WTC11 (cell line): Measurements from ENCODE around the gene PDZK1IP1. TPM values are rescaled to one million over a fixed set of nuclear protein-coding genes. Genes with fewer than 3 reads are reported as not detected.

Source experiments
- ATAC-seq: fragments of 200-7000 bp; cut with Tn5 transposase; 2 replicates; pipeline ENCODE4 v1.10.0; 2021; ENCODE audit warnings: mild to moderate bottlenecking, moderate library complexity
- CTCF ChIA-PET: fragments of 300-600 bp; sonication (Branson Sonifier 250); formaldehyde crosslinking; loops from one replicate; lab custom pipeline; 2021; ENCODE audit warnings: antibody characterized with exemption; lab: Charles Lee
- POLR2A ChIA-PET: fragments of 350-600 bp; sonication (Branson Sonifier 250); formaldehyde crosslinking; loops from one replicate; lab custom pipeline; 2021; ENCODE audit warnings: antibody characterized with exemption; lab: Charles Lee
- DNase-seq: peaks from one replicate; pipeline ENCODE4 v3.0.0; 2021; ENCODE audit warnings: low spot score
- H3K27ac Mint-ChIP-seq: 2 replicates; pipeline ENCODE4 v1.8.0; 2021; ENCODE audit warnings: mixed read lengths
- H3K27me3 Mint-ChIP-seq: 2 replicates; pipeline ENCODE4 v1.8.0; 2021; ENCODE audit warnings: low read depth, mild to moderate bottlenecking, moderate library complexity, mixed read lengths
- H3K36me3 Mint-ChIP-seq: 2 replicates; pipeline ENCODE4 v1.8.0; 2021; ENCODE audit warnings: mixed read lengths
- H3K4me1 Mint-ChIP-seq: 2 replicates; pipeline ENCODE4 v1.8.0; 2022; ENCODE audit warnings: mixed read lengths
- H3K4me3 Mint-ChIP-seq: 2 replicates; pipeline ENCODE4 v1.8.0; 2021; ENCODE audit warnings: mild to moderate bottlenecking, moderate library complexity, mixed read lengths
- H3K9me3 Mint-ChIP-seq: 2 replicates; pipeline ENCODE4 v1.8.0; 2021; ENCODE audit warnings: mixed read lengths
- CBFB ChIP-seq: sonication (generic); formaldehyde crosslinking; IDR thresholded peaks from 2 replicates; pipeline ENCODE4 v1.8.1; 2022; ENCODE audit warnings: mild to moderate bottlenecking, low read depth, missing genetic modification reagents
- FOXJ3 ChIP-seq: sonication (generic); formaldehyde crosslinking; IDR thresholded peaks from 2 replicates; pipeline ENCODE4 v1.9.0; 2021; ENCODE audit warnings: missing genetic modification reagents, mild to moderate bottlenecking, borderline replicate concordance
- GTF2I ChIP-seq: fragments of 250-450 bp; sonication (Bioruptor Pico); conservative IDR thresholded peaks from 2 replicates; pipeline ENCODE4 v1.4.0; 2021; ENCODE audit warnings: mild to moderate bottlenecking
- HMGA2 ChIP-seq: fragments of 250-450 bp; sonication (Bioruptor Pico); IDR thresholded peaks from 2 replicates; pipeline ENCODE4 v1.4.0; 2021; ENCODE audit warnings: mild to moderate bottlenecking, moderate library complexity
- IRF2 ChIP-seq: sonication (generic); formaldehyde crosslinking; IDR thresholded peaks from 2 replicates; pipeline ENCODE4 v1.8.0; 2022; ENCODE audit warnings: low read depth, missing genetic modification reagents, borderline replicate concordance
- JAZF1 ChIP-seq: fragments of 250-450 bp; sonication (Bioruptor Pico); IDR thresholded peaks from 2 replicates; pipeline ENCODE4 v1.9.0; 2021; ENCODE audit warnings: moderate library complexity, mild to moderate bottlenecking, inconsistent platforms
- NFYB ChIP-seq: sonication (generic); formaldehyde crosslinking; conservative IDR thresholded peaks from 2 replicates; pipeline ENCODE4 v1.8.0; 2022; ENCODE audit warnings: low read depth, missing genetic modification reagents
- RELA ChIP-seq: sonication (generic); formaldehyde crosslinking; IDR thresholded peaks from 2 replicates; pipeline ENCODE4 v1.8.1; 2022; ENCODE audit warnings: missing genetic modification reagents, mild to moderate bottlenecking, borderline replicate concordance
- TP53 ChIP-seq: sonication (generic); formaldehyde crosslinking; IDR thresholded peaks from 2 replicates; pipeline ENCODE4 v1.8.1; 2023; ENCODE audit warnings: mild to moderate bottlenecking, missing genetic modification reagents
- ZNF138 ChIP-seq: sonication (generic); formaldehyde crosslinking; conservative IDR thresholded peaks from 2 replicates; pipeline ENCODE4 v1.8.1; 2022; ENCODE audit warnings: mild to moderate bottlenecking, moderate library complexity, missing genetic modification reagents
- ZNF263 ChIP-seq: sonication (generic); formaldehyde crosslinking; IDR thresholded peaks from 2 replicates; pipeline ENCODE4 v1.8.1; 2022; ENCODE audit warnings: low read depth, mild to moderate bottlenecking, moderate library complexity, missing genetic modification reagents
- ZNF317 ChIP-seq: sonication (generic); formaldehyde crosslinking; IDR thresholded peaks from 2 replicates; pipeline ENCODE4 v1.8.1; 2023; ENCODE audit warnings: low read depth, mild to moderate bottlenecking, moderate library complexity, missing genetic modification reagents, borderline replicate concordance
- ZNF423 ChIP-seq: fragments of 250-450 bp; sonication (Bioruptor Pico); IDR thresholded peaks from 2 replicates; pipeline ENCODE4 v2.1.2; 2022; ENCODE audit warnings: mild to moderate bottlenecking, moderate library complexity
- total RNA-seq: library from RNA; stranded (reverse); gene quantifications from 3 replicates; pipeline ENCODE4 v1.2.3, GENCODE V29; 2021
- TF ChIP-seq, protein P1 (sequence below): sonication (generic); formaldehyde crosslinking; IDR thresholded peaks from 2 replicates; pipeline ENCODE4 v1.8.0; 2022; ENCODE audit warnings: mild to moderate bottlenecking, missing genetic modification reagents
- TF ChIP-seq, protein P2 (sequence below): fragments of 250-450 bp; sonication (Bioruptor Pico); IDR thresholded peaks from 2 replicates; pipeline ENCODE4 v1.9.0; 2021; ENCODE audit warnings: mild to moderate bottlenecking, borderline replicate concordance
- TF ChIP-seq, protein P3 (sequence below): sonication (generic); formaldehyde crosslinking; IDR thresholded peaks from 2 replicates; pipeline ENCODE4 v1.8.1; 2023; ENCODE audit warnings: mild to moderate bottlenecking, missing genetic modification reagents, moderate library complexity
- TF ChIP-seq, protein P4 (sequence below): sonication (generic); formaldehyde crosslinking; conservative IDR thresholded peaks from 2 replicates; pipeline ENCODE4 v1.8.1; 2022; ENCODE audit warnings: mild to moderate bottlenecking, missing genetic modification reagents
- TF ChIP-seq, protein P5 (sequence below): sonication (generic); formaldehyde crosslinking; IDR thresholded peaks from 2 replicates; pipeline ENCODE4 v1.8.1; 2022; ENCODE audit warnings: mild to moderate bottlenecking, missing genetic modification reagents, moderate library complexity, borderline replicate concordance

The PDZK1IP1 gene
- total RNA-seq, 1 experiment from 2014 or later = not detected

DNA sequence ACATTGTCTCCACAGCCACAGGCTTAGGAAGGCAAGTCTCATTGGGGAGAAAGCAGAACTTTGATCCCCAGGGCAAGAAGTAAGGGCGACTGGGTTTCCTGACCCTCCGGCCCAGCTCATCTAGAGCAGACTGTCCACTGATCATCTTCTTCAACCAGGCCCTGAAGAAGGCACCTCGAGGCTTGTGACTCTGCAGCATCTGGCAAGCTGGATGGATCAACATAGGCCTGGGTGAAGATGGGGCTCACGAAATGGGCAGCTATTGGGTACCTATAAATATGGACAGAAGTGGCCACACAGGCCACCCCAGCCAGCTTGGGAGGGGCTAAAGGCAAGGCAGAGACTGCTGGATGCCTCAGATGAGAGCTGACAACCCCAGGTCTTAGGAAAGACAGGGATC, 29.2 kb upstream of the PDZK1IP1 start:
- no peak overlapping the region for H3K27ac Mint-ChIP-seq
- CTCF ChIA-PET = no interaction called here

DNA sequence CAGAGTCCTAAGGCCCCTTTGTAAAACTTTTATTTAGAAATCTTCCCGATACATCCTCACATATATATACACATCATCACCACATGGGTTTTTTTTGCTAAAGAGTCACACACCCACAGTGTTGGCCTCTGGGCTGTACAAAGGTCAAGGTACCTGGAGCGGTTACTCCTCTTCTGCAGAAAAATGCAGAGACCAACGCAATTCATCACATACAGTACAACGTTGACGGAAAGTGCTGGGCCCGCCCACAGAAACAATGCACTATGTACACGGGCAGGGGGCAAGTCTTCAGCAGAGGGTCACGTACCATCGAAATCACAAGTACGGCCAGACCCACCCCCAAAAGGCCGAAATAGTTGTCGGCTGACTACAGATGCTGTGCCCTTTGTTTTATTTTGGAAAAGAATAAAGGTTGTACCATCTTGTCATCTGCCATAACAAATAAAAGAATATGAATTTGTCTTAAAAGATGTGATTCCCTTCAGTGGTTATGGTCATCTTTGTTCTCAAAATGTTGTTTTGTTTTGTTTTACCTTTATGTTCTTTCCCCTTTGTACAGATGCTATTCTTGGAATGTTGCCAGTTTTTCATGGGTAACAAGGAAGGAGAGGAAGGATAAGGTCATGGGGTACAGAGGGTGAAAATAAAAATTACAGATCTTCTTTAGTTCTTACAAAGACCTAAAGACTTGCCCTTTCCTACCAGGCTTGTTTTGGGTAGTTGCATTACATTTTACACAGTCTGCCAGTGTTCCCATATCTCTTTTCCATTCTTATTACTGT, 26.6 kb upstream of the PDZK1IP1 start:
- Mint-ChIP-seq H3K27ac (no peak overlapping the region), H3K4me1 (peaks cover 5% of the 10 kb centered on the region), H3K9me3 (no peaks in the 10 kb centered on the region)
- no peak for ATAC-seq
- no peak for DNase-seq
- POLR2A ChIA-PET = no interaction called here
- CTCF ChIA-PET = interaction anchor here (0.6 kb wide), 1 partner anchor 22 kb away, joined by 4 read pairs; no protein-coding TSS in a partner anchor
- TF ChIP-seq, protein P1, sequence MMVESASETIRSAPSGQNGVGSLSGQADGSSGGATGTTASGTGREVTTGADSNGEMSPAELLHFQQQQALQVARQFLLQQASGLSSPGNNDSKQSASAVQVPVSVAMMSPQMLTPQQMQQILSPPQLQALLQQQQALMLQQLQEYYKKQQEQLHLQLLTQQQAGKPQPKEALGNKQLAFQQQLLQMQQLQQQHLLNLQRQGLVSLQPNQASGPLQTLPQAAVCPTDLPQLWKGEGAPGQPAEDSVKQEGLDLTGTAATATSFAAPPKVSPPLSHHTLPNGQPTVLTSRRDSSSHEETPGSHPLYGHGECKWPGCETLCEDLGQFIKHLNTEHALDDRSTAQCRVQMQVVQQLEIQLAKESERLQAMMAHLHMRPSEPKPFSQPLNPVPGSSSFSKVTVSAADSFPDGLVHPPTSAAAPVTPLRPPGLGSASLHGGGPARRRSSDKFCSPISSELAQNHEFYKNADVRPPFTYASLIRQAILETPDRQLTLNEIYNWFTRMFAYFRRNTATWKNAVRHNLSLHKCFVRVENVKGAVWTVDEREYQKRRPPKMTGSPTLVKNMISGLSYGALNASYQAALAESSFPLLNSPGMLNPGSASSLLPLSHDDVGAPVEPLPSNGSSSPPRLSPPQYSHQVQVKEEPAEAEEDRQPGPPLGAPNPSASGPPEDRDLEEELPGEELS (CRISPR knock-in tag) = no peak
- TF ChIP-seq, all 79 proteins: peak for 0
- H3K27me3 Mint-ChIP-seq = peaks cover 32% of the 10 kb centered on the region
- no peak overlapping the region for H3K4me3 Mint-ChIP-seq
- no peaks in the 10 kb centered on the region for H3K36me3 Mint-ChIP-seq

More for the DNA sequence above, 29.2 kb upstream of the PDZK1IP1 start:
- ATAC-seq (no peak), DNase-seq (no peak)
- TF ChIP-seq TP53 (no peak), ZNF317 (no peak), CBFB (CRISPR knock-in tag) (no peak), FOXJ3 (CRISPR knock-in tag) (no peak)
- TF ChIP-seq, protein P2, sequence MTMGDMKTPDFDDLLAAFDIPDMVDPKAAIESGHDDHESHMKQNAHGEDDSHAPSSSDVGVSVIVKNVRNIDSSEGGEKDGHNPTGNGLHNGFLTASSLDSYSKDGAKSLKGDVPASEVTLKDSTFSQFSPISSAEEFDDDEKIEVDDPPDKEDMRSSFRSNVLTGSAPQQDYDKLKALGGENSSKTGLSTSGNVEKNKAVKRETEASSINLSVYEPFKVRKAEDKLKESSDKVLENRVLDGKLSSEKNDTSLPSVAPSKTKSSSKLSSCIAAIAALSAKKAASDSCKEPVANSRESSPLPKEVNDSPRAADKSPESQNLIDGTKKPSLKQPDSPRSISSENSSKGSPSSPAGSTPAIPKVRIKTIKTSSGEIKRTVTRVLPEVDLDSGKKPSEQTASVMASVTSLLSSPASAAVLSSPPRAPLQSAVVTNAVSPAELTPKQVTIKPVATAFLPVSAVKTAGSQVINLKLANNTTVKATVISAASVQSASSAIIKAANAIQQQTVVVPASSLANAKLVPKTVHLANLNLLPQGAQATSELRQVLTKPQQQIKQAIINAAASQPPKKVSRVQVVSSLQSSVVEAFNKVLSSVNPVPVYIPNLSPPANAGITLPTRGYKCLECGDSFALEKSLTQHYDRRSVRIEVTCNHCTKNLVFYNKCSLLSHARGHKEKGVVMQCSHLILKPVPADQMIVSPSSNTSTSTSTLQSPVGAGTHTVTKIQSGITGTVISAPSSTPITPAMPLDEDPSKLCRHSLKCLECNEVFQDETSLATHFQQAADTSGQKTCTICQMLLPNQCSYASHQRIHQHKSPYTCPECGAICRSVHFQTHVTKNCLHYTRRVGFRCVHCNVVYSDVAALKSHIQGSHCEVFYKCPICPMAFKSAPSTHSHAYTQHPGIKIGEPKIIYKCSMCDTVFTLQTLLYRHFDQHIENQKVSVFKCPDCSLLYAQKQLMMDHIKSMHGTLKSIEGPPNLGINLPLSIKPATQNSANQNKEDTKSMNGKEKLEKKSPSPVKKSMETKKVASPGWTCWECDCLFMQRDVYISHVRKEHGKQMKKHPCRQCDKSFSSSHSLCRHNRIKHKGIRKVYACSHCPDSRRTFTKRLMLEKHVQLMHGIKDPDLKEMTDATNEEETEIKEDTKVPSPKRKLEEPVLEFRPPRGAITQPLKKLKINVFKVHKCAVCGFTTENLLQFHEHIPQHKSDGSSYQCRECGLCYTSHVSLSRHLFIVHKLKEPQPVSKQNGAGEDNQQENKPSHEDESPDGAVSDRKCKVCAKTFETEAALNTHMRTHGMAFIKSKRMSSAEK = no peak
- H3K4me3 Mint-ChIP-seq = no peak overlapping the region
- no peaks in the 10 kb centered on the region for H3K4me1 Mint-ChIP-seq
- H3K27me3 Mint-ChIP-seq = peaks cover 27% of the 10 kb centered on the region
- no peaks in the 10 kb centered on the region for H3K36me3 Mint-ChIP-seq
- H3K9me3 Mint-ChIP-seq = no peaks in the 10 kb centered on the region
- POLR2A ChIA-PET = no interaction called here

DNA sequence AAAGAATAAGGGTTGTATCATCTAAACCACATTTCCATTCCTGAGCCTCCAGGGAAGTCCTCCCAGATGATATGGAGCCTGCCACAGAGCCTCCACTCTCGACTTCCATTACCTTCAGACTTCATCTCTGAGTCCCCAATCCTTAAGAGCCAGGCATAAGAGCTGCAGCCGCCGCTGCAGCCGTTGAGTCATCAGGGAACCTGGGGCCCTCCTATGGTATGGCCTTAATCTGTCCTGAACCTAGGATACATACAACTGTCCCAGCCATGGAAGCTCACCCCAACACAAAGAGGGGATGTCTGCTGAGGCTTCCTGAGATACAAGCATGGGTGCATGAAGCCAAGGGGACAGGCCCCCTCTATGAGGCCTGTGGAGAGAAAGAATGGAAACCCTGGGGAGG, 25.9 kb upstream of the PDZK1IP1 start:
- no peaks in the 10 kb centered on the region for H3K9me3 Mint-ChIP-seq
- H3K27me3 Mint-ChIP-seq = peaks cover 40% of the 10 kb centered on the region
- no peak for TF ChIP-seq CBFB (CRISPR knock-in tag)
- no peak for TF ChIP-seq ZNF138 (CRISPR knock-in tag)
- TF ChIP-seq, protein P3, sequence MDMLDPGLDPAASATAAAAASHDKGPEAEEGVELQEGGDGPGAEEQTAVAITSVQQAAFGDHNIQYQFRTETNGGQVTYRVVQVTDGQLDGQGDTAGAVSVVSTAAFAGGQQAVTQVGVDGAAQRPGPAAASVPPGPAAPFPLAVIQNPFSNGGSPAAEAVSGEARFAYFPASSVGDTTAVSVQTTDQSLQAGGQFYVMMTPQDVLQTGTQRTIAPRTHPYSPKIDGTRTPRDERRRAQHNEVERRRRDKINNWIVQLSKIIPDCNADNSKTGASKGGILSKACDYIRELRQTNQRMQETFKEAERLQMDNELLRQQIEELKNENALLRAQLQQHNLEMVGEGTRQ (CRISPR knock-in tag) = no peak
- TF ChIP-seq IRF2 (CRISPR knock-in tag) = no peak
- no peak for TF ChIP-seq RELA
- TF ChIP-seq, protein P4, sequence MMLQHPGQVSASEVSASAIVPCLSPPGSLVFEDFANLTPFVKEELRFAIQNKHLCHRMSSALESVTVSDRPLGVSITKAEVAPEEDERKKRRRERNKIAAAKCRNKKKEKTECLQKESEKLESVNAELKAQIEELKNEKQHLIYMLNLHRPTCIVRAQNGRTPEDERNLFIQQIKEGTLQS (CRISPR knock-in tag) = no peak
- TF ChIP-seq NFYB (CRISPR knock-in tag) = no peak
- TF ChIP-seq JAZF1 (CRISPR knock-in tag) = no peak
- TF ChIP-seq ZNF263 (CRISPR knock-in tag) = no peak
- no peak for TF ChIP-seq ZNF423 (CRISPR knock-in tag)
- no peak for TF ChIP-seq GTF2I
- no peak for TF ChIP-seq HMGA2 (CRISPR knock-in tag)
- TF ChIP-seq, protein P5, sequence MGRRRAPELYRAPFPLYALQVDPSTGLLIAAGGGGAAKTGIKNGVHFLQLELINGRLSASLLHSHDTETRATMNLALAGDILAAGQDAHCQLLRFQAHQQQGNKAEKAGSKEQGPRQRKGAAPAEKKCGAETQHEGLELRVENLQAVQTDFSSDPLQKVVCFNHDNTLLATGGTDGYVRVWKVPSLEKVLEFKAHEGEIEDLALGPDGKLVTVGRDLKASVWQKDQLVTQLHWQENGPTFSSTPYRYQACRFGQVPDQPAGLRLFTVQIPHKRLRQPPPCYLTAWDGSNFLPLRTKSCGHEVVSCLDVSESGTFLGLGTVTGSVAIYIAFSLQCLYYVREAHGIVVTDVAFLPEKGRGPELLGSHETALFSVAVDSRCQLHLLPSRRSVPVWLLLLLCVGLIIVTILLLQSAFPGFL (CRISPR knock-in tag) = no peak
- ChIA-PET POLR2A (no interaction called here), CTCF (interaction anchor here (0.6 kb wide), 1 partner anchor 23 kb away, joined by 4 read pairs; no protein-coding TSS in a partner anchor)
- ATAC-seq = no peak
- DNase-seq = no peak
- H3K4me3 Mint-ChIP-seq = no peak overlapping the region
- no peaks in the 10 kb centered on the region for H3K36me3 Mint-ChIP-seq
- H3K4me1 Mint-ChIP-seq = peaks cover 7% of the 10 kb centered on the region
- H3K27ac Mint-ChIP-seq = no peak overlapping the region
